Naive thymus-derived CD8-positive, alpha-beta T cell (primary cell): ENCODE data around the gene SIPA1L2. TPM values are rescaled to one million over a fixed set of nuclear protein-coding genes. Genes with fewer than 3 reads are reported as not detected.
A peak's percentile ranks its signal among the peaks of the same experiment; 100 is the strongest.
"Not testable (repeated sequence)": the region's sequence is repeated elsewhere in the genome, so short reads cannot be mapped to it uniquely, and the experiment has no call there.

Experiments used
- ATAC-seq, 2 donors: fragments of 150-1000 bp; cut with Tn5 transposase in 1 of 2; sonication (Bioruptor Pico), chemical (Tn5 transposase) in 1 of 2; 1 replicate in 1 of 2; 2 replicates in 1 of 2; pipeline ENCODE4 v1.10.0; 2021; ENCODE audit warnings: mild to moderate bottlenecking in 2 of 2, moderate library complexity in 2 of 2
- POLR2A ChIA-PET: fragments of 350-600 bp; sonication (Branson Sonifier 250); formaldehyde crosslinking; loops from one replicate; lab custom pipeline; 2021; ENCODE audit warnings: antibody characterized with exemption; lab: Charles Lee
- DNase-seq, 10 donors: peaks; one replicate each; pipeline versions ENCODE4 v3.0.0 to v3.0.0-alpha.2; 2020 to 2022
- H3K27ac Mint-ChIP-seq, 10 donors: one replicate each; pipeline ENCODE4 v1.8.0; 2020 to 2022; ENCODE audit warnings: mild to moderate bottlenecking in 10 of 10, mixed read lengths in 10 of 10, moderate library complexity in 4 of 10, inconsistent platforms in 1 of 10
- H3K27me3 Mint-ChIP-seq, 5 donors: one replicate each; pipeline ENCODE4 v1.8.0; 2021 to 2022; ENCODE audit warnings: mixed read lengths in 5 of 5
- H3K36me3 Mint-ChIP-seq, 3 donors: one replicate each; pipeline ENCODE4 v1.8.0; 2020 to 2022; ENCODE audit warnings: mixed read lengths in 3 of 3, mild to moderate bottlenecking in 2 of 3, inconsistent platforms in 1 of 3
- H3K4me1 Mint-ChIP-seq, 4 donors: one replicate each; pipeline ENCODE4 v1.8.0; 2021 to 2022; ENCODE audit warnings: mixed read lengths in 4 of 4
- H3K4me3 Mint-ChIP-seq, 10 donors: one replicate each; pipeline ENCODE4 v1.8.0; 2020 to 2022; ENCODE audit warnings: mild to moderate bottlenecking in 10 of 10, mixed read lengths in 10 of 10, moderate library complexity in 6 of 10, inconsistent platforms in 1 of 10
- H3K9me3 Mint-ChIP-seq, 9 donors: one replicate each; pipeline ENCODE4 v1.8.0; 2020 to 2022; ENCODE audit warnings: mixed read lengths in 9 of 9, mild to moderate bottlenecking in 3 of 9, inconsistent platforms in 1 of 9, moderate library complexity in 1 of 9
- polyA plus RNA-seq, 3 donors: library from polyadenylated mRNA; unstranded; fragments of 300-500 nt; fragmentation: Illumina TruSeq; gene quantifications; one replicate each; pipeline ENCODE4 v1.2.3, GENCODE V29; 2021
- total RNA-seq, 8 experiments: library from RNA in 2 of 8; stranded (reverse) in 2 of 8; gene quantifications; one replicate each; pipeline ENCODE4 v1.2.3 and lab custom pipeline; 2021 to 2026

The SIPA1L2 gene
- total and polyA plus RNA-seq, 5 experiments from 2014 or later, result 0.08 to 0.16 (median 0.08) TPM; not detected in 2

GRCh38 chr1:232610902-232611745 is 18.8 kb downstream of the SIPA1L2 start:
- H3K4me3 Mint-ChIP-seq, POLR2A ChIA-PET, H3K27ac Mint-ChIP-seq: not testable (repeated sequence)

GRCh38 chr1:232610192-232610901 is 19.6 kb downstream of the SIPA1L2 start:
- no peak overlapping the region for H3K4me3 Mint-ChIP-seq
- H3K4me1 Mint-ChIP-seq, result peaks cover 0 to 3% (median 0%) of the 10 kb centered on the region in 4 donors
- H3K27ac Mint-ChIP-seq, result peak overlapping the region in 1 of 10 donors; percentile 24
- H3K9me3 Mint-ChIP-seq, result no peaks in the 10 kb centered on the region
- peaks cover 0 to 7% (median 0%) of the 10 kb centered on the region in 5 donors for H3K27me3 Mint-ChIP-seq
- POLR2A ChIA-PET, result no interaction called here
- DNase-seq (no peak), ATAC-seq (no peak)
- H3K36me3 Mint-ChIP-seq, result no peaks in the 10 kb centered on the region

More at GRCh38 chr1:232610902-232611745, 18.8 kb downstream of the SIPA1L2 start:
- ATAC-seq, H3K4me1 Mint-ChIP-seq, H3K9me3 Mint-ChIP-seq, H3K36me3 Mint-ChIP-seq, DNase-seq, H3K27me3 Mint-ChIP-seq: not testable (repeated sequence)

DNA sequence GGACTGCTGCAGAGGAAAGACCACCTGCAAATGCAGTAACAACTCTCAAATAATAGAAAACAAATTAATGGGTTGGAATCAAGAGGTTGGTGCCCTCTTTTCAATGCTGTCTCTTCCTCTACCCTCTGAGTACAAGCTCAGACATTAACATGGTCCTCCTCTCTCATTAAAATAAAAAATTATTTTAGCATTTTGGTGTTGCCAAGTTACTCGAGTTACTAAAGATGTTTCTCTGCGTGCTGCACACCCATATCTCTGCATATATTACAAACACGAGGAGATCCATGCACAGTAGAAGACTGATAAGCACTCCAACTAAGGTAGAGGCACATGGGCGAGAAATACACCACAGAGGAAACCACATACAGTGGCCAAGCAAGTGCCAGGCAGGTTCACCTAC is 21.5 kb downstream of the SIPA1L2 start:
- ATAC-seq (no peak), DNase-seq (no peak)
- Mint-ChIP-seq H3K4me1 (no peaks in the 10 kb centered on the region), H3K27ac (no peak overlapping the region), H3K4me3 (no peak overlapping the region), H3K9me3 (no peaks in the 10 kb centered on the region), H3K27me3 (no peaks in the 10 kb centered on the region), H3K36me3 (no peaks in the 10 kb centered on the region)
- POLR2A ChIA-PET, result interaction anchor here (0.6 kb wide), 1 partner anchor 684 kb away, joined by 5 read pairs; no protein-coding TSS in a partner anchor

DNA sequence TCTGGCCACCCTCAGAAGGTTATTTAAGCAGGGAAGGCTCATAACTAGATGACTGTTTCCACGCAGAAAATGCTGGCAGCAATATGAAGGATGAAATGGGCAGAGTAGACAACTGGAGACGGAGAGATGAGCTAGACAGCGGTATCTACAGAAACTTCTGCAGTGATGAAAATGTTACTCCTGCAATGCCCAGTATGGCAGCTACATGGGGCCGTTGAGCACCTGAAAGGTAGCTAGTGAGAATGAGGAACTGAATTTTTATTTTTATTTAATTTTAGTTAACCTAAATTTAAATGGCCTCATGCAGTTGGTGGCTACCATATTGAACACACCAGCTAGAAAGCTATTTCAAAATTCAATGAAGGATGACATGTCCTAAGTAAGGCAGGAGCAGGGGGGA is 27.3 kb downstream of the SIPA1L2 start:
- Mint-ChIP-seq H3K9me3 (no peaks in the 10 kb centered on the region), H3K36me3 (no peaks in the 10 kb centered on the region), H3K4me3 (no peak overlapping the region), H3K27ac (no peak overlapping the region), H3K4me1 (peaks cover 0 to 17% (median 3%) of the 10 kb centered on the region in 4 donors), H3K27me3 (no peaks in the 10 kb centered on the region)
- DNase-seq, result no peak
- POLR2A ChIA-PET, result no interaction called here
- ATAC-seq, result no peak

DNA sequence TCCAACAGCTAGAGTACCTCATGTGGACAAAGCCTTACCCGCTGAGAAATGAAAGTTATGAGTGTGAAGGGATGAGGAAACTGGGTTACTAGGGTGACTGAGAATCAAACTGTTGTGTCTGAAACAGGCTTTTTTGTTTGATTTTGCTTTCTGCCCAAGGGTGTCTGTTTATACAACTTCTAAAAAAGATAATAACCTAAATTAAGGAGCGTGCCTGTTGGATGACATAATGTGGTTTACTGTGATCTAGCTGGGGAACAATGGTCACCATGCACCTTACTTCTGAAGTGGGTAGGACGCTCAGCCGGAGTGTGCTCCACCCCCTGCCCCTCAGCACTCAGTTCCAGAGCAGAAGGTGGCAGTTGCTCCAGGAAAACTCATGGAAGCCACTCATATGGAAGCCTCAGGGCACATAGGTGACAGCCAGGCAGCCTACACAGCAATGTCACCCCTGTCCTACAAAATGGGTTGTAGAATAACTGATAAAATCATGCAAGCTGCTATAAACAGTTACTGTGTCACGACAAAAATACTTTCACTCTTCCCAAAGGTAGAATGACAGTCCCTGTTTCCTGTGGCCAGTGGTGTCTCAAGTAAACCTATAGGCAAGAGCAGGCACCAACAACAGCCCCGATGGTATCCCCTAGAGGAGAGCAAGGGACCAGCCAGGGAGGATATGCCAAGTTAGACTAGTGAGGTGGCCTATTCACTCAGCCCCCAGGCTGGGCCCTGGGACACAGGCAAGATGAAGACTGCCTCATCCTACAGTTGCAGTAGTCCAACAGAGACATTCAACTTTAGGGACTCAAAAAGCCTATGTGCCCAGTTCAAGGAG is 29.3 kb downstream of the SIPA1L2 start:
- no peaks in the 10 kb centered on the region for H3K9me3 Mint-ChIP-seq
- H3K27me3 Mint-ChIP-seq, result no peaks in the 10 kb centered on the region
- POLR2A ChIA-PET, result no interaction called here
- DNase-seq (no peak), ATAC-seq (no peak)
- H3K27ac Mint-ChIP-seq, result peak overlapping the region in 1 of 10 donors; percentile 36
- H3K4me1 Mint-ChIP-seq, result peaks cover 0 to 31% (median 3%) of the 10 kb centered on the region in 4 donors
- no peaks in the 10 kb centered on the region for H3K36me3 Mint-ChIP-seq
- no peak overlapping the region for H3K4me3 Mint-ChIP-seq

DNA sequence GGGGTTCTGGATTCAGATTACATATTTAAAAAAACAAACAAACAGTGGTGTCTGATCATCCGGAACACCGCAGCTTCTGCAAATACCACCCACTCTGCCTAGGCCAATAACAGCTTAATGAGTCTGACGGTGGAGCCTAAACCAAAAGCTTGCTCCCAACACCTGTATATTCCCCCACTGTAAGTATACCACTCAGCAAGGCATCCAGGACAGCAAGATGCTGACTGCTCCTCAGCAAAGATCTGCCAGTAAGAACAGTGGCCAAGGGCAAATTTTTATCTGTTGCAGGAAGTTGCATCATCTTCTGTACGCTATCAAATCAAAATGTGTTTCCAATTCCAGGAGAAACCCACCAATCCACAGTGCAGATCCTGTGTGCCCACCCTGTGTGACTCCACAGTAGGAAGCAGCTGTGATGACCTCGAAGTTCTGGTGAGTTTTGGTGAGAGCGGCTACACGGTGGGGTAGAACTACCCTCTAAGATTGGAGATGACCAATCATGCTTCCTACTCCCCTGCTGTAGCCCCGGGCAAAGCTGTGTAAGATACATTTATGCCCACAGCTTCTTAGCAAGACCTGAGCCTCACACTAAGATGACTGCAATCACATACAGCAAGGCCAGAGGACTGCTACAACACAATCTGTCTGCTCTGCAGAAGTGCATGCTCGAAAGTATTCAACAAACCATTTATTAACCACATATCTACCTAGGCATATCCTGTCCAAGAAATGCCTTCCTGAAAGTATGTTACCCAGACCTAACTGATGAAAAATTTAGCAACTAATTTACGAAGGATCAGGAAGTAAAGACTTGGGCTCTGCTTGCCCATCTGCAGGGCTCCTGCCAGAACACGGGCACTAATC is 30.5 kb downstream of the SIPA1L2 start:
- H3K9me3 Mint-ChIP-seq, result no peaks in the 10 kb centered on the region

GRCh38 chr1:232598837-232599177 is 31.1 kb downstream of the SIPA1L2 start:
- DNase-seq (no peak), ATAC-seq (no peak)
- Mint-ChIP-seq H3K36me3 (no peaks in the 10 kb centered on the region), H3K4me3 (no peak overlapping the region), H3K27me3 (peaks cover 0 to 4% (median 0%) of the 10 kb centered on the region in 5 donors), H3K9me3 (no peaks in the 10 kb centered on the region), H3K4me1 (peaks cover 0 to 31% (median 3%) of the 10 kb centered on the region in 4 donors), H3K27ac (no peak overlapping the region)
- POLR2A ChIA-PET, result no interaction called here

More for the DNA sequence above, 30.5 kb downstream of the SIPA1L2 start:
- Mint-ChIP-seq H3K36me3 (no peaks in the 10 kb centered on the region), H3K27me3 (no peaks in the 10 kb centered on the region), H3K4me1 (peaks cover 0 to 31% (median 3%) of the 10 kb centered on the region in 4 donors), H3K27ac (no peak overlapping the region), H3K4me3 (no peak overlapping the region)
- no peak for DNase-seq
- ATAC-seq, result no peak
- POLR2A ChIA-PET, result no interaction called here

DNA sequence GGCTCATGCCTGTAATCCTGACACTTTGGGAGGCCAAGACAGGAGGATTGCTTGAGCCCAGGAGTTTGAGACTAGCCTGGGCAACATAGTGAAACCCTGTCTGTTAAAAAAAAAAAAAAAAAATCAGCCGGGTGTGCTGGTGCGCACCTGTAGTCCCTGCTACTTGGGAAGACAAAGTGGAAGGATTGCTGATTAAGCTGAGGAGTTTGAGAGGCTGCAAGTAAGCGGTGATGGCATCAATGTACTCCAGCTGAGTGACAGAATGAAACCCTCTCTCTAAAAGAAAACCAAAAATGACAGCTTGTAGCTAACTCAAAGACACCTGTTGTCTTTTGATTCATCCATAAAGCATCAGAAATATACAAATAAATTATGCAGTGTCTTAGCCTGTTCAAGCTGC is 31.8 kb downstream of the SIPA1L2 start:
- ATAC-seq (no peak), DNase-seq (no peak)
- POLR2A ChIA-PET, result no interaction called here
- Mint-ChIP-seq H3K4me3 (no peak overlapping the region), H3K4me1 (peaks cover 0 to 31% (median 3%) of the 10 kb centered on the region in 4 donors), H3K9me3 (no peaks in the 10 kb centered on the region), H3K36me3 (no peaks in the 10 kb centered on the region), H3K27me3 (peaks cover 0 to 4% (median 0%) of the 10 kb centered on the region in 5 donors), H3K27ac (no peak overlapping the region)

- H3K27me3 Mint-ChIP-seq, result peaks cover 0 to 4% (median 0%) of the 10 kb centered on the region in 5 donors
- POLR2A ChIA-PET, result no interaction called here
Observed at GRCh38 chr1:232597721-232598120, 32.2 kb downstream of the SIPA1L2 start.

DNA sequence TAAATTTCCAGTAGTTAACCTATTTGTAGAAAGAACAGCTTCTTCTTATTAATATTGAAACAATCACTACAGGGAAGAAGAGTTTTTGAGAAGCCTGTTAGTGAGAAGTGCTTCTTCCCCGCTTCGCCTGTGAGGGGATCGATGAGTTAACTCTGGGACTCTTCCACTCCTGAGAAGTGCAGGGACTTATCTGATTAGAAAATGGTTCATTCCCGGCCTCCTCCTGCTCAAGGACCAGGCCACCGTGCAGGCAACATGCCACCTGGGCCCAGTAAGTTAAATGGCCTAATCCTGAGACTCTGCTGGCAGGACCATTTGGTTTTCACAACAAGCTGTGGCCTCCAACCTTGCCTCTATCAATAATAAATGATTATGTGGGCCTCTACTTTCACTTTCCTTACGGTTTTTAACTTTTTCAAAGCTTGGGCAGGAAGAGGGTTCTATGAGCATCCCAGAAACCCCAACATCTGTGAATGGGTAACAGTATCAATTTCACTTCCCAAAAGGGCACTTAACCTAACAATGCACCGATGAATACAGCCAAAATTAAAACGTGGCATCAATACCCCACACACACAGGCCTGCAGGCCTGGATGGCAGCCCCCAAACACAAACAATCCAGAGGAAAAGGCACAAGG is 33.1 kb downstream of the SIPA1L2 start:
- peak overlapping the region in 1 of 10 donors; percentile 30 for H3K4me3 Mint-ChIP-seq
- H3K27ac Mint-ChIP-seq, result peak overlapping the region in 4 of 10 donors; percentile 3 to 47 (median 14)
- POLR2A ChIA-PET, result no interaction called here
- DNase-seq, result no peak
- H3K36me3 Mint-ChIP-seq, result no peaks in the 10 kb centered on the region
- no peak for ATAC-seq
- H3K9me3 Mint-ChIP-seq, result no peaks in the 10 kb centered on the region
- peaks cover 0 to 4% (median 0%) of the 10 kb centered on the region in 5 donors for H3K27me3 Mint-ChIP-seq
- H3K4me1 Mint-ChIP-seq, result peaks cover 0 to 31% (median 3%) of the 10 kb centered on the region in 4 donors

More at GRCh38 chr1:232597721-232598120, 32.2 kb downstream of the SIPA1L2 start:
- H3K9me3 Mint-ChIP-seq, result no peaks in the 10 kb centered on the region
- no peak overlapping the region for H3K27ac Mint-ChIP-seq
- no peaks in the 10 kb centered on the region for H3K36me3 Mint-ChIP-seq
- DNase-seq (no peak), ATAC-seq (no peak)
- H3K4me1 Mint-ChIP-seq, result peaks cover 0 to 31% (median 3%) of the 10 kb centered on the region in 4 donors
- no peak overlapping the region for H3K4me3 Mint-ChIP-seq
